ENCODE results near the gene NOTCH4.
"Not testable (repeated sequence)": the region's sequence is repeated elsewhere in the genome, so short reads cannot be mapped to it uniquely, and the experiment has no call there.

Gene NOTCH4

DNA sequence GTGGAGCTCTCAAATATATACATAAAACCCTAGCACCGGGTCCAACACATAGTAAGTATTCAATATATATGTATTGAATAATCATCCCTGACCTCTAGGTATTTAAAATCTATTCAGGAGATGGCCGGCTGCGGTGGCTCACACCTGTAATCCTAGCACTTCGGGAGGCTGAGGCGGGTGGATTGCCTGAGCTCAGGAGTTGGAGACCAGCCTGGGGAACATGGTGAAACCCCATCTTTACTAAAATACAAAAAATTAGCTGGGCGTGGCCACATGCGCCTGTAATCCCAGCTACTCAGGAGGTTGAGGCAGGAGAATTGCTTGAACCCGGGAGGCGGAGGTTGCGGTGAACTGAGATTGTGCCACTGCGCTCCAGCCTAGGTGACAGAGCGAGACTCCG, 30.8 kb downstream of the NOTCH4 start:
- not testable (repeated sequence) for DNase-seq (ENCODE audit: low read depth in 2 of 2)

DNA sequence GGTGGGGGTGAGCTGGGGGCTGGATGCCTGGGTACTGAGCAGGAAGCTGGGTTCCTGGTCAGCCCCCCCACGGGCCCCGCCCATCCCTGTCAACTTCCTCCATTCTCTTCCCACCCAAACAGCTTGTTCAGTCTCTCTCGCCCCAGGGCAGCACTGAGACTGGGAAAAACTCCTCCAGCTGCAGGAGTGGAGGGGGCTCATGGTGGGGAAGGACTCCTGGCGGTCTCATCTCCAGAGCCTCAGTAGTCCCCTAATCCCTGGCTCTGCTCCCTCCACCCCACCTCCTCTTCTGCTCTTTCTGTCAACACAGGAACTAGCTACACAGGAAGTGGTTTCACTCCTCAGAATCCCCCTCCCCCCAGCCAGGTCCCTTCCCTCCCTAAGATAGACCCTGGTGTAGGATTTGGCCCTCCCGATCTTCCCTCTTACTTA, 31.2 kb downstream of the NOTCH4 start, which contains the start of gene GPSM3:
TSS of gene GPSM3 (minus strand) at position 36 of the 432 bp plus-strand sequence. CDS start 130 bp downstream, outside the sequence.
- no peak for DNase-seq (ENCODE audit: low read depth in 2 of 2)

DNA sequence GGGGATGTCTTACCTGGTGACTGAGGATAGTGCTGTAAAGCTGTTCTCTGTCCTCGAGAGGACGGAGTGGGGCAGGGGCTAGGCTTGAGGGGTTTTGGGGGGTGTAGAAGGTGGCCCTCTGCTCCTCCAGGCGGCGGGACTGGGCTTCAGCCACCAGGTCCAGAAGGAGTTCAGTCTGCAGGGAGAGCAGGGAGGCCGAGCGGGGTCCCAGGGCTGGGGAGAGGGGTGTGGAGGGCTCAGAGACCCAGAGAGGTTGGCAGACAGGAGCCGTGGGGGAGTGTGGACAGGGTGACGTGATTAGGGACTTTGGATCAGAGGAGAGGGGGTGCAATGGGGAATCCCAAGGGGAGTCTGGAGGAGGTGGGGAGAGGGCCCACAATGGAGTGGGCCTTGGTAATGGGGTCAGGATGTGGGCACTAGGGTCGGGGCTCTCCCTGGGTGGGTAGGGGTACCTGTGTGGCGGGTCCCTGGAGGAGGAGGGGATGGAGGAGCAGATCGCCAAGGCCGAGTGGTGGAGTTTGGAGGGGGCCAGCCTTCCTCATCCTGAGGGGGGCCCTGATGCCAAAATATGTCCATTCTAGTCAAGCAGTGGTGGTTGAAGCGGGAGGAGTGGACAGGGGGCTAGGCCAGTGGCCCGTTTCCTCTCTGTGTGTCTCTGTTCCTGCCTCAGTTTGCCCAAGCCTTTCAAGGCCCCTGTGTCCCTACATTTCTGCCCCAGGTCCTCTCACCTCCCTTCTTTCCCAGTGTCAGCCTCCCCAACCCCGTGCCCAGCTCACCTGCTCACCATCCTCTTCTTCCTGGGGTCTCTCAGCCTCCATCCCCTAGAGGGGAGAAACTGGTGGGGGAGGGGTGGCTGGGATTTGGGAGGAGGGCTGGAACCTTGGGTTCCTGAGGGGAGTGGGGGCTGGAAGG, 31.9 kb downstream of the NOTCH4 start:
- no peak for DNase-seq (ENCODE audit: low read depth in 2 of 2)

DNA sequence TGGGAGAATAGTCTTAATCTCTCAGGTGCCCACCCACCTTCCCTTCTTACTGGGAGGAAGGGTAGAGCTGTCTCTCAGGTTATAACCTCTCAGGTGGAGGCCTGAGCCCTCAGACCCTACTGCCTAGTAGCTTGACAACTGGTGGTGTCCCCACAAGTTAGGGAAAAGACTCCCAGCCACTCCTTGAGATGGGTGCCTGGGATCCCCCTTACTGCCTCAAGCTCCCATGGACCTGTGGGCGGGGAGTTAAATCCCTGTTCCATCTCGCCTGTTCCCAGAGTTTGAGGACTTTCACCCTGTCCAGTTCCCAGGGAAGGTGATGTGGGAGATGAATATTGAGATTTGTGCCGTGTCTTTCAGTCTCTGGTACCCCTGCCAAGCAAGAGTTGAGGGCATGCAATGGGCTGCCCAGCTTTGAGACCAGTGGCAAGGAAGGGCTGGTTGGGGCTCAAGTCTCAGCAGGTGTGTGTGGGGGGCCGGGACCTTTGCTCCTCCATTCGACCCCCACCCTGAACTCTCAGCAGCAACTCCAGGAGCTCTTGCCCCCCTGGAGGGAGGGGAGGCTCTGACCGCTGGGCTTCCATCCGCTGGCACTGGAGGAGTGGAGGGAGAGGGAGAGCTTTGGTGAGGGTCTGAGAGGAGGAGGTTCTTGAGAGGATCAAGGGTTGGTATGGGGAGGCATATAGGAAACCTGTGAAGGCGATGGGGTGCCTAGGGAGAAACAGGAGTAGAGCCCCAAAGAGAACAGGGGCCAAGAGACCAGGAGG, 32.8 kb downstream of the NOTCH4 start:
- DNase-seq (ENCODE audit: low read depth in 2 of 2) = no peak

- DNase-seq (ENCODE audit: low read depth in 2 of 2) = peak; percentile 70 to 77
Measured at GRCh38 chr6:32190054-32190851, 33.6 kb downstream of the NOTCH4 start, which contains the start of gene PBX2. PBX2 (minus strand) TSS chr6:32190202; CDS start chr6:32189915, 287 bp downstream.

- no peak for DNase-seq (ENCODE audit: low read depth in 2 of 2)
Measured at GRCh38 chr6:32189742-32190053, 34.2 kb downstream of the NOTCH4 start.

DNA sequence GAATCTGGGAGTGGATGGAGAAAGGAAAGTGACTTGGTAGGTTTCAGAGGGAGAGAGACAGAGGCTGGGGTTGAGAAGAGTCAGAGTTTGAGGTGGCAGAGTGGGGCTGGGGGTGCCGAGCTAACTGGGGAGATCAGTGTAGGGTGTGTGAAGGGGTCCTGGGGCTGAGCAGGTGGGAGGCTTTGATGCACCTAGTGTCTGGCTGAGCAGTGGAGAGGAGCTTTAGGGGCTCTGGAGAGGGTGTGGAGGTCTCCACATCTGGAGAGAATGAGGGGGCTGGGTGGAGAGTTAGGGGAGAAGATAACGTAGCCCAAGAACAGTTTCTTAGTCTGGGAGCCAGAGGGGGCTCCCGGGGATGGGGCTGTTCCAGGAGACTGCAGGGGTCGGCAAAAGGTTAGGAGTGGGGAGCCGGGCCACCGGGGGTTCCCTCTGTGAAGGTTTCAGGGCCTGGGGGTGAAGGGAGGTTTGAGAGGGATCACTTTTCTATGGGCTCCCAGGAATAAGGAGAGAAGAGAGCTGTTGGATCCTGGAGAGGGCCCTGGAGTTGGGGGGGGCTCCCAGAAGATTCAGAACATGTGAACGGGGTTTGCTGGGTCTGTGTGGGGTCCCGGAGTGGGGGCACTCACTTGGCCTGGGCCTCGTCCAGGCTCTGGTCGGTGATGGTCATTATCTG, 34.7 kb downstream of the NOTCH4 start:
- DNase-seq (ENCODE audit: low read depth in 2 of 2) = no peak

DNA sequence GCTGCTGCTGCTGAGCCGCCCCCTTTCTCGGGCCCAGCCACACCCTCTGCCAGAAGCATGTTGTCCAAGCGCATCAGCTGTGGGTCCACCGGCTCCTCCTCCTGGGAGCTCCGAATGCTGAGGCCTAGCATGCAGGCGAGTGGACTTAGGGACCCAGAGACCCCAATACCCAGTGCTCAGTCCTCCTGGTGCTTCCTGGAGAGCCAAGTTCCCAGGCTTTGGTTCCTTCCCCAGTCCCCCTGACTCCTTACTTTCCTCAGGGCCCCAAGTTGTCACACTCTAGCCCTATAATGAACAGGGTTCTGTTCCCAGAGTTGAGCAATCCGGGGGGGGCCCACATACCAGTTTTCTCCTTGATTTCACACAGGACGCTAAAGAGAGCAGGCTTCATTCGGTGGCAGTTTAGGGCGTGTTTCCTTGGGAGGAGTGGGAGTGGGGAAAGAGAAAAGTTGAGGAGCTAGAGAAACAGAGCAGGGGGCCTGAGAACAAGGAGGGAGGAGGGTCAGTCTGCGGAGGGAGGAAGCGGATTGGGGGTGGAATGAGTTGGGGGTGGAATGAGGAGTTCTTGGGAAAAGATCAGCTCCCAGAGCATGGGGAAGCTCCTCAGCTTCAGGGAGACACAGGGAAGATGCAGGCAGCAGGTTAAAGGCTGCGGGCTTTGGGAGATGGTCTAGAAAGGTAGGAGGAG, 35.3 kb downstream of the NOTCH4 start:
- no peak for DNase-seq (ENCODE audit: low read depth in 2 of 2)

- DNase-seq (ENCODE audit: low read depth in 2 of 2) = not testable (repeated sequence)
Measured at GRCh38 chr6:32187725-32188380, 36.0 kb downstream of the NOTCH4 start.

DNA sequence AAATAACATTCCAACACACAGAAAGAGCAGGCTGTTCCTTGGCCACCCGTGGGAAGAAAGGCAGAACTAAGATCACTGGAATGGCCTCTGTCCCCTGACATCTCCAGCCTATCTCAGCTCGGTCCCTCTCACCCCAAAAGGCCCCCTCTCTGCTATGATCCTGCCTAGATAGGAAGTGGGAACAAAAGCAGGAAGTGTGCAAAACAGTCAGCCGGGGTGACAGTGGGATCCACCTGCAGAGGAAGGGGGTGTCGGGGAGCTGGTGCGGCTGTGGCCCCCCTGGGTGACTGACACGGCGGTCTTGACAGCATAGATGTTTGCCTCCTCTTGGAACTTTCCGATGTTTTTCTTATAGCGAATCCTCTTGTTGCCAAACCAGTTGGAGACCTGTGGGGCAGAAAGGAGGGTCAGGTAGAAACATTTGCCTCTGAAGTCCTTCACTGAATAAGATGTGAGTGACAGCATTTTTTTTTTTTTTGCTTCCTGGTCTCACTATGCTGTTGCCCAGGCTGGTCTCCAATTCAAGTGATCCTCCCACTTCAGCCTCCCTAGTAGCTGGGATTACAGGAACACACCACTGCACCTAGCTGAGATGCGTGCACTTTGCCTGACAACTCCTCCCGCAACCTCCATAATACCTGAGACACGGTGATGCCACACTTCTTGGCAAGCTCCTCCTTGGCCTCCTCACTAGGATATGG, 36.7 kb downstream of the NOTCH4 start:
- DNase-seq (ENCODE audit: low read depth in 2 of 2) = no peak

DNA sequence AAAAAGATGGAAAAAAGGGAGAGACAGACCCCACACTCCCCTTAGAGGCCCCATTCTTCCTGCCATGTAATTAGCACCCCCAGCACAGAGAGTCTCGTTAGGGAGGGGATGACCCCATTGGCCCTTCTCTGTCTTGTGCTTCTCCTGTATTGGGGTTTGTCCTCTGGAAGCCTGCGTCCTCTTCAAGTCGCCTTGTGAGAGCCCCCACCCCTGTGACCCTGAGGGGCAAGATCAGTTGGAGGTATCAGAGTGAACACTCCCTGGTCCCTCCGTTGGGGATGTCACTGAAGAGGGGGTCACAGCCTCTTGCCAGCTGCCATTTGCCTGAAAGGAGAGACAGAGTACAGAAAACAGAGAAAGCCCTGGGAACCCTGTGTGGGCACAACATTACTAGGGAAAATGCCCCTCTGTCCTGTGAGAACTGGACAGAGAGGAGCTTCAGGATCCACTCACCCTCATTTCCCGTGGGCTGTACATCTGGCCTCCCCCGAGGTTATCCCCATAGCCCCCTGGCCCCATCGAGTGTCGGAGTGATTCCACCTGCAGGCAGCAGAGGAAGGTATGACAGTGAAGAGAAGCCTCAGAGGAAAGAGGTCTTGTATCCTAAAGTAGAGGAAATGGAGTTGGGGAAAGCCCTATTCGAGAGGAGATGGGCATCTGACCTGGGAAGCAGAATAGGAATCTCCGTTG, 37.6 kb downstream of the NOTCH4 start:
- DNase-seq (ENCODE audit: low read depth in 2 of 2) = not testable (repeated sequence)

DNA sequence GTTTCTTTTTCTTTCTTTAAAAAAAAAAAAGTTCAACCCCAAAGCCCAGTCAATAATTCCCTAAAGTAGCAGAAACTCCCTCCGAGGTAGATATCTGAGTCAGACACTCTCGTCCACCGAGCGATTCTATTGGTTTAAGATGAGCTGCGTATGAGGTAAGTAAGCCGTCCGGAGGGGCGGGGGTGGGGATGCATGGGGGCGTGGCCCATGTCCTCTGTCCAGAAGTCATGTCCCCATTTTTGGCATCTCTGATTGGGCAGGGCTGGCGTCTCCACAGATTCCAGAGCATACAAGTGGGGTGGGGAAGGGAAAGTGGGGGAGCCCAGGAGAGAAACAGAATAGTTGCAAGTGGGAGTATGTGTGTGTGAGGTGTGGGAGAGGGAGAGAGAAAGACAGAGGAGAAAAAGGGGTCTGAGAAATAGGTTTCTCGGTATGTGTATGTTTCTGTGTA, 38.2 kb downstream of the NOTCH4 start:
- DNase-seq (ENCODE audit: low read depth in 2 of 2) = not testable (repeated sequence)

DNA sequence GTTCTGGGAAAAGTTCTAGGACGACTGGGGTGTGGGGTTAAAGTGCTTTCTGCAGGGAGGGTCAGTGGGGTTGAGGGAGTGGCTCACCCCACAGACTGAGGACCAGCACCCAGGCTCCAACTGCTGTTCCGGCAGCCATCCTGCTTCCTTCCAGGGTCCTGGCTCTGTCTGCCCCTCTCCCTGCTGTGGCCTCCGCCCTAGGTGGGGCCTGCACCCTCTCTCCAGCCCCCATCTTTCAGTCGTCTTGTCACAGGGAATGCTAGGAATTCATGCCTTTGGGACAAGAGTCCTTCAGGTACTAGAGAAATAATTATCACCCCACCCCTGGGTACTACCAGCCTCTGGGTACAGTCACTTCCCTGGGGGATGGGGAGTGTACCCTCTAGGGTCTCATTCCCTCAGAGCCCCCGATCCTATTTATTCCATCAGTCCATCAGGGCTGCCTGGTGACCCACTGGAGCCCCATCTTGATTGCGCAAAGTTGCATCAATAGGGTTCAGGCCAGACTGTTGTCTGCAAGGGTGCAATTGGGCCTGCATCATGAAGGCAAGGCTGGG, 39.7 kb downstream of the NOTCH4 start, which contains the start of gene AGER:
TSS of gene AGER (minus strand) at position 170 of the 557 bp plus-strand sequence. CDS start at position 139, 31 bp downstream.
- DNase-seq (ENCODE audit: low read depth in 2 of 2) = no peak

DNA sequence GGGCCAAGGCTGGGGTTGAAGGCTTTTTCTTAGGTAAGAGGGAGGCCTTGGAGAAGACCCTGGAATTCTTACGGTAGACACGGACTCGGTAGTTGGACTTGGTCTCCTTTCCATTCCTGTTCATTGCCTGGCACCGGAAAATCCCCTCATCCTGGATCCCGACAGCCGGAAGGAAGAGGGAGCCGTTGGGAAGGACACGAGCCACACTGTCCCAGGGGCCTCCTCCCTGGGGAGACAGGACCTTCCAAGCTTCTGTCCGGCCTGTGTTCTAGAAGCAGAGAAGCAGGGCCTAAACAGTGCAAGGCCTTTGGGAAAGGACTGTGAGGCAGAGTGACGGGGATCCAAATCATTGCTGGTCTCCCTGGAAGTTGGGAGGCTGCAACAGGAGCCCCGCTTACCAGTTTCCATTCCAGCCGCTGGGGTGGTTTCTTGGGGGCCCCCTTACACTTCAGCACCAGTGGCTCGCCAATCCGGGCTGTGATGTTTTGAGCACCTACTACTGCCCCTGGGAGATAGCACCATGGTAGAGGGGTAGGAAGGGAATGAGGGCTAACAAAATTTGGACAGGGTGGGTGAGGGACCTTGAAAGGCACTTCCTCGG, 40.3 kb downstream of the NOTCH4 start:
- no peak for DNase-seq (ENCODE audit: low read depth in 2 of 2)

- no peak for DNase-seq (ENCODE audit: low read depth in 2 of 2)
Measured at GRCh38 chr6:32183030-32183429, 40.8 kb downstream of the NOTCH4 start.

GRCh38 chr6:32182555-32182981, 41.3 kb downstream of the NOTCH4 start:
- no peak for DNase-seq (ENCODE audit: low read depth in 2 of 2)

DNA sequence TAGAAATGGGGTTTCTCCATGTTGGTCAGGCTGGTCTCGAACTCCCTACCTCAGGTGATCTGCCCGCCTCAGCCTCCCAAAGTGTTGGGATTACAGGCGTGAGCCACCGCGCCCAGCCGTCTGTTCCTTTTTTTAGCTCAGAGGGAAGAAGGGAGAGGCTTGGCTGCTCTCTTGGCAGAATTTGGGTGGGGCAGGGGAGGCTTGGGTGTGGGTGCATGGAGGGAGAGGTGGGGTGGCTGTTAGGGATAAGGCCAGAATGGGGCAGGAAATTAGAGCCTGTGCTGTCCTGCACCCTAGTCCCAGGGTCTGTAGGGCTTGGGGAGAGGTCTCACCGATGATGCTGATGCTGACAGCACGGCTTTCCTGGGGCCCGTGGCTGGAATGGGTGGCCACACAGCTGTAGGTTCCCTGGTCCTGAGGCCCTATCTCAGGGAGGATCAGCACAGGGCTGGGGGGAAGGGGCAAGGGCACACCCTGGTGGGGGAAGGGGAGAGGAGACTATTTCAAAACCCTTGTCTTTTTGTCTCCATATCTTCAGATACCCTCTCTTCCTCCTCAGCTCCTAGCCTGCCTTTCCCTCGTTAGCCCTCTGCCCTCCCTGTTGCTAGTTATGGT, 41.8 kb downstream of the NOTCH4 start:
- DNase-seq (ENCODE audit: low read depth in 2 of 2) = no peak

Measured in stimulated activated CD4-positive, alpha-beta T cell treated with anti-CD3 and anti-CD28 coated beads, Interleukin-1b, Interleukin-23, amount 100 ng/mL, for 1 hour (primary cell).